ENCODE results near the gene UPB1.

GRCh38 chr22:24446260-24446611 lies 48.9 kb upstream of the UPB1 start:
- no peak for TF ChIP-seq CTCF (IDR thresholded peaks at IDR 0.05; ENCODE audit: poor library complexity)
- TF ChIP-seq EZH2 (IDR thresholded peaks at IDR 0.05; ENCODE audit: borderline replicate concordance), result no peak

Data from hepatocyte (in vitro differentiated cells).